Medulla oblongata (tissue), 1 donor: ENCODE data around the gene OSBPL6.
"Not testable (repeated sequence)": the region's sequence is repeated elsewhere in the genome, so short reads cannot be mapped to it uniquely, and the experiment has no call there.

Source experiments
- DNase-seq: peaks from one replicate; pipeline ENCODE4 v3.0.0-alpha.2; 2015; ENCODE audit errors: extremely low spot score

The OSBPL6 gene

GRCh38 chr2:178193823-178194599 lies at the start of gene OSBPL6:
OSBPL6 (plus strand) TSS chr2:178194512; CDS start chr2:178306185, 111,673 bp downstream.
- DNase-seq: peak; percentile 84

DNA sequence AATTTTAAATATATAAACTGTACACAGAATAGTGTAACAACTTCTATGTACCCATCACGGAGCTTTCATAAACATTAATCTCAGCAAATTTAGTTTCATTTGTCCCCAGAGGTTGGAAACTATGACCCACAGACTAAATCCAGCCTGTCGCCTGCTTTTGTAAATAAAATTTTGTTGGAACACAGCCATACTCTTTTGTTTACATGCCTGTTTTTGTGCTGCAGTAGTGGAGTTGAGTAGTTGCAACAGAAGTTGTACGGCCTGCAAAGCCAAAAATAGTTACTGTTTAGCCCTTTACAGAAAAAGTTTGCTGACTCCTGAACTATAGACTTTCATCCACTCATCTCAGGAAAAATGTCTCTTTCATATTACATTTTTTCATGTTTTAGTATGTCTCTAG lies 42.3 kb upstream of the OSBPL6 start:
- DNase-seq: no peak

DNA sequence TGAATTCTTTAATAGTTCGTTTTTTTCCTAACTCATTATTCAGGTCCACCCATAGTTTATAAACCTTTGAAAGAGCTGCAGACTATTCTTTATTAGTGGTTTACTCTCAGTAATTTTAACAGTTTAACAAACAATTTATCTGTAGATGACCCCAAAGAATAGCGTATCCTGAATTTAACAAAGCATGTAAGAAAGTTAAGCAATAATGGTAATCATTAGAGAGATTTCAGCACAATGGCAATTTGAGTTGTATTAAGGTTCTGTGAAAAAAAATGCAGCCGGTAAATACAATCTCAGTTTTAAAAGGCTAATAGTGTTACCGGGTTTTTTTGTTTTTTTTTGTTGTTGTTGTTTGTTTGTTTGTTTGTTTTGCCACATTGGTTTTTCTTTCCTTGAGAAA lies 41.8 kb upstream of the OSBPL6 start:
- no peak for DNase-seq

- DNase-seq: no peak
Measured at GRCh38 chr2:178152977-178153376, 41.3 kb upstream of the OSBPL6 start.

GRCh38 chr2:178153878-178154277 lies 40.4 kb upstream of the OSBPL6 start:
- not testable (repeated sequence) for DNase-seq

DNA sequence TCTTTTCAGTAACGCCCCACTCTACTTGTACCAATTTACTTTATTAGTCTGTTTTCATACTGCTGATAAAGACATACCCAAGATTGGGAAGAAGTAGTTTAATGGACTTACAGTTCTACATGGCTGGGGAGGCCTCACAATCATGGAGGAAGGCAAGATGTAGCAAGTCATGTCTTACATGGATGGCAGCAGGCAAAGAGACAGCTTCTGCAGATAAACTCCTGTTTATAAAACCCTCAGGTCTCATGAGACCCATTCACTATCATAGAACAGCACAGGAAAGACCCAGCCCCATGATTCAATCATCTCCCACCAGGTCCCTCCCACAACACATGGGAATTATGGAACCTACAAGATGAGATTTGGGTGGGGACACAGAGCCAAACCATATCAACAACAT lies 38.8 kb upstream of the OSBPL6 start:
- DNase-seq: no peak

GRCh38 chr2:178157574-178157973 lies 36.7 kb upstream of the OSBPL6 start:
- DNase-seq: no peak

DNA sequence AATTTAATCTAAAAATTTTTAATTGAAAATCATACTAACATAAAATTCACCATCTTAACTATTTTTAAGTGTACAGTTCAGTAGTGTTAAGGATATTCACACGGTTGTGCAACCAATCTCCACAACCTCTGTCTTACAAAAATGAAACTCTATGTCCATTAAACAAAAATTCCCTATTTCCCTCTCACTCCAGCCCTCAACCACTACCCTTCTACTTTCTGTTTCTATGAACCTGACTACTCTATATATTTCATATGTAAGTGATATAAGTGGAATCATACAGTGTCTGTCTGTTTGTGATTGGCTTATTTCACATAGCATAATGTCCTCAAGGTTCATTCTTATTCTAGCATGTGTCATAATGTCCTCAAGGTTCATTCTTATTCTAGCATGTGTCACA lies 34.3 kb upstream of the OSBPL6 start:
- DNase-seq: no peak

- no peak for DNase-seq
Measured at GRCh38 chr2:178160601-178161000, 33.7 kb upstream of the OSBPL6 start.

DNA sequence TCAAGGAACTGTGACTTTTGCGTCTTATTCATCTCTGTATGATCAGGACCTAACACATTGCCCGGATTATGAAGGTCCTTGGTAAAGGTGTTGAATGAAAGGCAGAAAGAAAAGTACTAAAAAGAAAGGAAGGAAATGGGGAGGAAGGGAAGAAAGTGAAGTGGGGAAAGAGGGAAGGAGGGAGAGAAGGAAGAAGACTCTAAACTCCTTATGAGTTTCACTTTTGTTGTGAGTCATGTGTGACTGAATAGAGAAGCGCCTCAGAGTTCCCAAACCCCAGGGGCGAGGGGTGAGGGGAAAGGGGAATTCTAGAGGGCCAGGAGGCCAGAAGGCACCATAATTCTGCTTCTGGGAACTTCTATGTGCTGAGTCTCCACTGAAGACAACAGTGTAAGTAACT lies 30.9 kb upstream of the OSBPL6 start:
- DNase-seq: peak; percentile 48

- no peak for DNase-seq
Measured at GRCh38 chr2:178163911-178164310, 30.4 kb upstream of the OSBPL6 start.

GRCh38 chr2:178173657-178174056 lies 20.7 kb upstream of the OSBPL6 start:
- no peak for DNase-seq

GRCh38 chr2:178177066-178177679 lies 17.1 kb upstream of the OSBPL6 start:
- DNase-seq: no peak

DNA sequence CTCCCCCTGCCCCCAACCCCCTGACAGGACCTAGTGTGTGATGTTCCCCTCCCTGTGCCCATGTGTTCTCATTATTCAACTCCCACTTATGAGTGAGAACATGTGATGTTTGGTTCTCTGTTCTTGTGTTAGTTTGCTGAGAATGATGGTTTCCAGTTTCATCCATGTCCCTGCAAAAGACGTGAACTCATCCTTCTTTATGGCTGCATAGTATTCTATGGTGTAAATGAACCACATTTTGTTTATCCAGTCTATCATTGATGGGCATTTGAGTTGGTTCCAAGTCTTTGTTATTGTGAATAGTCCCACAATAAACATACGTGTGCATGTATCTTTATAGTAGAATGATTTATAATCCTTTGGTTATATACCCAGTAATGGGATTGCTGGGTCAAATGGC lies 13.7 kb upstream of the OSBPL6 start:
- not testable (repeated sequence) for DNase-seq

GRCh38 chr2:178187861-178188260 lies 6.5 kb upstream of the OSBPL6 start:
- no peak for DNase-seq

DNA sequence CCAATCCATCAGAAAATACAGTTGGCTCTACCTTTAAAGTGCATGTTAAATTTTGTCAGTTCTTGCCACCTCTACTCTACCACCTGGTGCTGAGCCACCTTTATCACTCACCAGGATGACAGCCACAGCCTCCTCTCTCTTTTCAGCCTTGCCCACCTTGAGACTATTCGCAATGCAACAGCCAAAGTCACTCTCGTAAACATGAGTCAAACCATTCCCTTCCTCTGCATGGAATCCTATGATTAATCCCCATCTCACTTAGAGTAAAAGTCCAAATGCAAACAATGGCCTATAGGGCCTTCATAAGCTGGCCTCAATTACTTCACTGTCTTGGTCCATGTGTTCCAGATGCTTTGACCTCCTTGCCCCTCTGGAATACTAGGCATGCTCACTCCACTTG lies 5.8 kb upstream of the OSBPL6 start:
- no peak for DNase-seq

GRCh38 chr2:178191004-178191508 lies 3.3 kb upstream of the OSBPL6 start:
- peak; percentile 51 for DNase-seq

- DNase-seq: no peak
Measured at GRCh38 chr2:178191511-178191910, 2.8 kb upstream of the OSBPL6 start.

- no peak for DNase-seq
Measured at GRCh38 chr2:178193496-178193822, 853 bp upstream of the OSBPL6 start.

- peak; percentile 44 for DNase-seq
Measured at GRCh38 chr2:178194600-178195389, 483 bp downstream of the OSBPL6 start.

- no peak for DNase-seq
Measured at GRCh38 chr2:178195390-178196166, 1.3 kb downstream of the OSBPL6 start.

DNA sequence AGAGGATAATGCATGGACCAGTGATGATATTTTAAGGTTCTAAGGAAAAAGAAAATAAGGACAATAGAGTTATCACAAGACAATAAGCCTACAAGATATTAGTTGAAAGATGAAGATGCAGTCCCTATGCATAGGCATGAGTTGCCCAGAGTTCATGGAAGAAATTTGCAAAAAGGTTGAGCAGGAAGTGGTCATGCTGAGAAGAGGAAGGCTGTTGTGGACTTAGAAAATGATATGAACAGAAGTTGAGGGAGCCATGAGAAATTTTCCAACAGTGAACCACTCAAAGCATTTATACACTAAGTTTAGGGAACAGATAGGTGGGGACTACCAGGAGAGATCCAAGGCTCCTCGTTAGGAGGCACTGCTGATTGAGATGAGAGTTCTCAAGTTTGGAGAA lies 3.5 kb downstream of the OSBPL6 start:
- DNase-seq: no peak
